ENCODE data around the gene CBR3. TPM values are rescaled to one million over a fixed set of nuclear protein-coding genes. Genes with fewer than 3 reads are reported as not detected.

Gene CBR3
- total RNA-seq, 1 donor from 2014 or later, result 2.0 TPM

GRCh38 chr21:36171336-36171735 is 36.5 kb downstream of the CBR3 start:
- peak overlapping the region; percentile 82 for H3K27ac ChIP-seq (replicated peaks)
- H3K4me1 ChIP-seq, result peaks cover 20% of the 10 kb centered on the region
- H3K36me3 ChIP-seq, result peaks cover 38% of the 10 kb centered on the region
- no peak for TF ChIP-seq CTCF (IDR thresholded peaks at IDR 0.05; ENCODE audit: borderline replicate concordance)
- H3K9me3 ChIP-seq (replicated peaks), result no peaks in the 10 kb centered on the region
- intact Hi-C loops (cut with micrococcal nuclease), result no loop called here
- H3K27me3 ChIP-seq (ENCODE audit: low read depth), result no peaks in the 10 kb centered on the region
- no peak overlapping the region for H3K4me3 ChIP-seq
- no peak for DNase-seq

DNA sequence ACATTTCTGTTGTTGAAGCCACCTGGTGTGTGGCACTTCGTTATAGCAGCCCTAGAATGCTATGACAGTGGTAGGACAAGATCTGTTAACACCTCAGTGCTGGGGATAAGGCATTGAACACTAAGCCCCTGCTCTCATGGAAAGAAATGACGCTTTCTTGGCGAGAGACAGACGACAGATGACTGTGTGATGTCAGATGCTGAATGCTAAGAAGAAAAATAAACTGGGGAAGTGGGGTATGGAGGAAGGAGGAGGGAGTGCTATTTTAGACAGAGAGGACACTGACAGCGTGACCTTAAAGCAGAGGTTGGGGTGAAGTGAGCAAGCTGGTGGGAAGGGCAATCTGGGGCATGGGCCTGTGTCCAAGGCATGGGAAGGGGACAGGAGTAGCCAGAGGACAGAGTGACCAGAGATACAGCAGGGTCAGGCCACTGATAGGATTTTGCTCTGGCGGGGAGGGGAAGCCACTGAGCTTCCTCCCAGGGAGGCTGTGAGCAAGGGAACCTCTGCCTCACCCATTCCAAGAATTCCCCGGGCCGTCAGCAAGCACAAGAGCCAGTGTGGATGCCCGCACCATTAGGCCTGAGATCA is 37.0 kb downstream of the CBR3 start:
- peak overlapping the region; percentile 82 for H3K27ac ChIP-seq (replicated peaks)
- peak; percentile 51 for DNase-seq

DNA sequence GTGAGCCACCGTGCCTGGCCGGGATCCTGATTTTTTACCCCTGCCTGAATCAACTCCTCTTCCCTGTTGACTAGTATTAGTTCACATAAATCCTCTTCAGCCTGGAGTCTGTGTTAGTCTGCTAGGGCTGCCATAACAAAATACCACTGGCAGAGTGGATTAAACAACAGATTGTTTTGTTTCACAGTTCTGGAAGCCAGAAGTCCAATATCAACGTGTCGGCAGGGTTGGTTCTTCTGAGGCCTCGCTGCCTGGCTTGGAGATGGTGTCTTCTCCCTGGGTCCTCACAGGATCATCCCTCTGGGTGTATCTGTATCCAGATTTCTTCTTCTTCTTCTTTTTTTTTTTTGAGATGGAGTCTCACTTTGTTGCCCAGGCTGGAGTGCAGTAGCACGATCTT is 39.9 kb downstream of the CBR3 start:
- Histone ChIP-seq H3K36me3 (peaks cover 3% of the 10 kb centered on the region), H3K4me3 (no peak overlapping the region), H3K4me1 (peaks cover 20% of the 10 kb centered on the region), H3K27me3 (ENCODE audit: low read depth) (no peaks in the 10 kb centered on the region), H3K27ac (replicated peaks) (no peak overlapping the region), H3K9me3 (replicated peaks) (peaks cover 3% of the 10 kb centered on the region)
- intact Hi-C loops (cut with micrococcal nuclease), result no loop called here
- no peak for DNase-seq
- no peak for TF ChIP-seq CTCF (IDR thresholded peaks at IDR 0.05; ENCODE audit: borderline replicate concordance)

More for the DNA sequence above, 37.0 kb downstream of the CBR3 start:
- H3K4me3 ChIP-seq, result peak overlapping the region; percentile 6
- no peaks in the 10 kb centered on the region for H3K9me3 ChIP-seq (replicated peaks)
- no peaks in the 10 kb centered on the region for H3K27me3 ChIP-seq (ENCODE audit: low read depth)
- H3K4me1 ChIP-seq, result peaks cover 20% of the 10 kb centered on the region
- TF ChIP-seq CTCF (IDR thresholded peaks at IDR 0.05; ENCODE audit: borderline replicate concordance), result no peak
- peaks cover 33% of the 10 kb centered on the region for H3K36me3 ChIP-seq
- intact Hi-C loops (cut with micrococcal nuclease), result no loop called here

DNA sequence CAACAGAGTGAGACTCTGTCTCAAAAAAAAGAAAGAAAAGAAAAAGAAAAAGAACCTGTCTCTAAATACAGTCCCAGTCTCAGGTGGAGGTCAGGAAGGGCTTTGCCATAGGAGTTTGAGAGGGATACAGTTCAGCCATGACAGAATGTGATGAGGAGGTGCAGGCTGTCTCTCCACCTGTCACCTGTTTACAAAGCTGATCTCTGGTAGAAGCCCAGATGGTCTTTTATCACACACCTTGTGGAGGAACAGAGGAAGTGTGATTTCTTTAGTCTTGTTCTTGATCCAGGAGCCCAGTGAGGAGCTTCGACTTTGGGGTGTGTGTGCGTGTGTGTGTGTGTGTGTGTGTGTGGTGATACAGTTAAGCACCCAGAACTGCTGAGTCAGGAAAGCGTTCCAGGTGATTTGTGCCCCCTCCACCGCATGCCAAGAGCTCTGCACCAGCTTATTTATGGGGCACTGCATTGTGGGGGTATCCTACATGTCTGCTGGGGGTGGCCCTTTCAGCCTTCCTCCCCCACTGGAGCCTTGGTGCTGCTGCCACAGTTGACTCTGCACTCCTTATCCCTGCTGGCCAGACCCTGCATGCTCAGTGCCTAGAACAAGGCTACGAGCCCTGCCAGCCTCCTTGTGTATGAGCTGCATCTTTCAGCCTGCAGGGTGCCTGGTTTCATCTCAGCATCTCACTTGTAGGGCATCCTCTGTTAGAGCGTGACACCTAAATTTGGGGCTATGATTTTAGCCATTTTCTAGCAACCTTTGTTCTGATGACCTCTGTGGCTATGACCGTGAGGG is 41.1 kb downstream of the CBR3 start:
- peaks cover 20% of the 10 kb centered on the region for H3K4me1 ChIP-seq
- H3K4me3 ChIP-seq, result no peak overlapping the region
- H3K36me3 ChIP-seq, result no peaks in the 10 kb centered on the region
- no peak for DNase-seq
- H3K27me3 ChIP-seq (ENCODE audit: low read depth), result no peaks in the 10 kb centered on the region
- H3K9me3 ChIP-seq (replicated peaks), result peaks cover 3% of the 10 kb centered on the region
- TF ChIP-seq CTCF (IDR thresholded peaks at IDR 0.05; ENCODE audit: borderline replicate concordance), result no peak
- H3K27ac ChIP-seq (replicated peaks), result no peak overlapping the region
- intact Hi-C loops (cut with micrococcal nuclease), result no loop called here

DNA sequence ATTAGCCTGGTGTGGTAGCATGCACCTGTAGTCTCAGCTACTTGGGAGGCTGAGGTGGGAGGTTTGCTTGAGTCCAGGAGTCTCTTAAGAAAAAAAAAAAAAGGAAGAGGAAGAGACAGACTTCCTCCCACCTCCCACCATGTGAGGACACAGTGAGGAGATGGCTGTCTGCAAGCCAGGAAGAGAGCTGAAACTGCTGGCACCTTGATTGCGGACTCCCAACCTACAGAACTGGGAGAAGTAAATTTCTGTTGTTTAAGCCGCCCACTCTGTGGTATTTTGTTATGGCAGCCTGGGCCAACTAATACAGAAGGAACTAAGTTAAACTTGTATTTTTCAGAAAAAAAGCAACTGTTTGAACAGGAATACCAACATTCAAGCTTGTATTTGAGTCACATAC is 43.5 kb downstream of the CBR3 start:
- no peak overlapping the region for H3K4me3 ChIP-seq
- H3K27me3 ChIP-seq (ENCODE audit: low read depth), result no peaks in the 10 kb centered on the region
- H3K9me3 ChIP-seq (replicated peaks), result peaks cover 3% of the 10 kb centered on the region
- intact Hi-C loops (cut with micrococcal nuclease), result no loop called here
- no peak overlapping the region for H3K27ac ChIP-seq (replicated peaks)
- no peak for DNase-seq
- H3K4me1 ChIP-seq, result no peaks in the 10 kb centered on the region
- no peak for TF ChIP-seq CTCF (IDR thresholded peaks at IDR 0.05; ENCODE audit: borderline replicate concordance)
- no peaks in the 10 kb centered on the region for H3K36me3 ChIP-seq

Measured in left ventricle myocardium inferior (tissue), 1 donor.